Measurements from ENCODE around the gene SLC27A5.
"Not testable (repeated sequence)": the region's sequence is repeated elsewhere in the genome, so short reads cannot be mapped to it uniquely, and the experiment has no call there.

SLC27A5 gene

GRCh38 chr19:58522709-58523108, 10.9 kb upstream of the SLC27A5 start:
- DNase-seq (ENCODE audit: low read depth): no peak

- no peak for DNase-seq (ENCODE audit: low read depth)
These were observed 9.9 kb upstream of the SLC27A5 start for GRCh38 chr19:58521651-58522050.

GRCh38 chr19:58520257-58520599, 8.4 kb upstream of the SLC27A5 start:
- DNase-seq (ENCODE audit: low read depth): no peak

- DNase-seq (ENCODE audit: low read depth): peak; percentile 75
These were observed 7.8 kb upstream of the SLC27A5 start, which contains the start of gene ZBTB45 for GRCh38 chr19:58519355-58520256. TSS of gene ZBTB45 (minus strand) at chr19:58519810. CDS start at chr19:58517673, 2,137 bp downstream.

- DNase-seq (ENCODE audit: low read depth): no peak
These were observed 7.2 kb upstream of the SLC27A5 start for GRCh38 chr19:58519087-58519354.

GRCh38 chr19:58518256-58519086, 6.7 kb upstream of the SLC27A5 start:
- no peak for DNase-seq (ENCODE audit: low read depth)

GRCh38 chr19:58516964-58517833, 5.4 kb upstream of the SLC27A5 start:
- no peak for DNase-seq (ENCODE audit: low read depth)

- DNase-seq (ENCODE audit: low read depth): no peak
These were observed 4.5 kb upstream of the SLC27A5 start for GRCh38 chr19:58516246-58516836.

GRCh38 chr19:58515259-58515658, 3.5 kb upstream of the SLC27A5 start:
- DNase-seq (ENCODE audit: low read depth): no peak

GRCh38 chr19:58514564-58515022, 2.8 kb upstream of the SLC27A5 start:
- DNase-seq (ENCODE audit: low read depth): no peak

- peak; percentile 85 for DNase-seq (ENCODE audit: low read depth)
These were observed 2.1 kb upstream of the SLC27A5 start for GRCh38 chr19:58513694-58514563.

GRCh38 chr19:58513213-58513693, 1.5 kb upstream of the SLC27A5 start:
- DNase-seq (ENCODE audit: low read depth): no peak

- DNase-seq (ENCODE audit: low read depth): no peak
These were observed 1.5 kb downstream of the SLC27A5 start for GRCh38 chr19:58510084-58510862.

- DNase-seq (ENCODE audit: low read depth): no peak
These were observed 2.1 kb downstream of the SLC27A5 start for GRCh38 chr19:58509731-58510083.

- DNase-seq (ENCODE audit: low read depth): not testable (repeated sequence)
These were observed 4.1 kb downstream of the SLC27A5 start for GRCh38 chr19:58507602-58508223.

- no peak for DNase-seq (ENCODE audit: low read depth)
These were observed 11.6 kb downstream of the SLC27A5 start for GRCh38 chr19:58500242-58500641.

- DNase-seq (ENCODE audit: low read depth): peak; percentile 91
These were observed 12.5 kb downstream of the SLC27A5 start for GRCh38 chr19:58499021-58499927.

GRCh38 chr19:58498316-58499020, 13.3 kb downstream of the SLC27A5 start:
- DNase-seq (ENCODE audit: low read depth): no peak
